Measurements from ENCODE around the gene NR1H3. TPM values are rescaled to one million over a fixed set of nuclear protein-coding genes. Genes with fewer than 3 reads are reported as not detected.

NR1H3 gene
- total RNA-seq, 2 donors from 2014 or later: 11.6 to 20.4 TPM

DNA sequence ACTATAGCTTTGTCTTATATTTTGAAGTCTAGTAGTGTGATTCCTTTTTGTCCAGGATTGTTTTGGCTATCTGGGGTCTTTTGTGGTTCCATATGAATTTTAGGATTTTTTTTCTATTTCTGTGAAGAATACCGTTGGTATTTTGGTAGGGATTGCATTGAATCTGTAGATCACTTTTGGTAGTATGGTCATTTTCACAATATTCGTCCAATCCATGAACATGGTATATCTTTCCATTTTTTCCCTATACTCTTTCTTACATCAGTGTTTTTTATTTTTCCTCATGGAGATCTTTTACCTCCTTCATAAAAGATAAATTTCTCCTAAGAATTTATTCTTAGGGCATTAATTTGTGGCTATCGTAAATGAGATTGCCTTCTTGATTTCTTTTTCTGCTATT lies 41.3 kb downstream of the NR1H3 start:
- Histone ChIP-seq H3K27me3 (replicated peaks; ENCODE audit: insufficient read depth) (no peaks in the 10 kb centered on the region), H3K4me3 (no peak overlapping the region), H3K27ac (no peak overlapping the region), H3K36me3 (peaks cover 57% of the 10 kb centered on the region), H3K4me1 (ENCODE audit: control insufficient read depth in 1 of 2, low read depth in 2 of 2) (no peaks in the 10 kb centered on the region), H3K9me3 (peaks cover 6% of the 10 kb centered on the region)
- TF ChIP-seq, protein P1, sequence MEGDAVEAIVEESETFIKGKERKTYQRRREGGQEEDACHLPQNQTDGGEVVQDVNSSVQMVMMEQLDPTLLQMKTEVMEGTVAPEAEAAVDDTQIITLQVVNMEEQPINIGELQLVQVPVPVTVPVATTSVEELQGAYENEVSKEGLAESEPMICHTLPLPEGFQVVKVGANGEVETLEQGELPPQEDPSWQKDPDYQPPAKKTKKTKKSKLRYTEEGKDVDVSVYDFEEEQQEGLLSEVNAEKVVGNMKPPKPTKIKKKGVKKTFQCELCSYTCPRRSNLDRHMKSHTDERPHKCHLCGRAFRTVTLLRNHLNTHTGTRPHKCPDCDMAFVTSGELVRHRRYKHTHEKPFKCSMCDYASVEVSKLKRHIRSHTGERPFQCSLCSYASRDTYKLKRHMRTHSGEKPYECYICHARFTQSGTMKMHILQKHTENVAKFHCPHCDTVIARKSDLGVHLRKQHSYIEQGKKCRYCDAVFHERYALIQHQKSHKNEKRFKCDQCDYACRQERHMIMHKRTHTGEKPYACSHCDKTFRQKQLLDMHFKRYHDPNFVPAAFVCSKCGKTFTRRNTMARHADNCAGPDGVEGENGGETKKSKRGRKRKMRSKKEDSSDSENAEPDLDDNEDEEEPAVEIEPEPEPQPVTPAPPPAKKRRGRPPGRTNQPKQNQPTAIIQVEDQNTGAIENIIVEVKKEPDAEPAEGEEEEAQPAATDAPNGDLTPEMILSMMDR (IDR thresholded peaks at IDR 0.05): no peak
- ATAC-seq (ENCODE audit: insufficient number of reproducible peaks, low FRiP score, low read depth) (no peak), DNase-seq (ENCODE audit: low spot score) (no peak)

DNA sequence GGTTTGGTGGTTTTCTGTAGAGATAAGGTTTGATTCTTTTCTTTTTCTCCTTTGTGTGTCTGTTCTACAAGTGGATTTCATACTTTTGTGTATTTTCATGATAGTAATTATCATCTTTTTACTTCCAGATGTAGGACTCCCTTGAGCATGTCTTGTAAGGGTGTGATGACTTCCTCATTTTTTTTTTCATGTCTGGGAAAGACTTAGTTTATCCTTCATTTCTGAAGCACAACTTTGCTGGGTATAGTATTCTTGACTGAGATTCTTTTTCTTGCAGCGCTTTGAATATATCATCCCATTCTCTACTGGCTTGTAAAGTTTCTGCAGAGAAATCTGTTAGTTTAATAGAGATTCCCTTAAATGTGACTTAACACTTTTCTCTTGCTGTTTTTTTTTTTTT lies 45.1 kb downstream of the NR1H3 start:
- ATAC-seq (ENCODE audit: insufficient number of reproducible peaks, low FRiP score, low read depth): no peak
- peaks cover 34% of the 10 kb centered on the region for H3K36me3 ChIP-seq
- no peak overlapping the region for H3K4me3 ChIP-seq
- no peak for DNase-seq (ENCODE audit: low spot score)
- peaks cover 6% of the 10 kb centered on the region for H3K9me3 ChIP-seq
- TF ChIP-seq, protein P1 (IDR thresholded peaks at IDR 0.05): no peak
- H3K4me1 ChIP-seq (ENCODE audit: control insufficient read depth in 1 of 2, low read depth in 2 of 2): peaks cover 11 to 24% of the 10 kb centered on the region in 2 donors
- H3K27ac ChIP-seq: no peak overlapping the region
- no peaks in the 10 kb centered on the region for H3K27me3 ChIP-seq (replicated peaks; ENCODE audit: insufficient read depth)

DNA sequence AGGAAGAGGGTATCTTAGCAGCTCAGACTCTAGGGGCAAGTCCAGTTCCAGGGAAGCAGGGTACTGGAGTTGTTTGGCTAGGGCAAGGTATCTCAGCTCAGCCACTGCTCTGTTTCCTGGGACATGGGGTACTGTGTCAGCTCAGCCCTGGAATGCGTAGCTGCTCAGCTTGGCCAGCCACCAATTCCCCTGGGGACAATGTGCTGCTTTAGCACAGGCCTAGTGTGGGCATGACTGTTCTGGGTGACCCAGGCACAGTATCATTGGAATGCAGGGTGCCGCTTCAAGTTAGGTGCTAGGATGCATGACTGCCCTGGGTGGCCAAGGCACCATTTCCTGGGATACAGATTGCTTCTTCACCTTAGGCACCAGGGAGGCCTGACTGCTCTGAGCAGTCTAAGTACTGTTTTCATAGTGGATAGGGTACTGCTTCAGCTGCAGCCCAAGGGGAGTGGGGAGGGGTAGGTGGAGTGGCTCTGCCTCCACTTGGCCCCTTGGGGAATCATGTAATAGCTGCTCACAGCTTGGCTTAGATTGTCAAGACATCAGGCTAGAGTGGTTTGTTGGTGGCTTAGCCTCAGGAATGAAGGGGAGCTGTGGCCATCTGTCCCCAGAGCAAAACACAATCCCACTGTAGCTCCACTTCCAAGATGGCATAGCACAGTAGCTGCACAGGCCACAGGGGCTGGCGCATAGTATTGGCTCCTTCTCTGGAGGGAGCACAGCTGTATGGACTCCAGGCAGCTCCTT lies 48.1 kb downstream of the NR1H3 start:
- Histone ChIP-seq H3K27me3 (replicated peaks; ENCODE audit: insufficient read depth) (no peaks in the 10 kb centered on the region), H3K9me3 (no peaks in the 10 kb centered on the region), H3K27ac (peak overlapping the region; percentile 60 to 83), H3K4me1 (ENCODE audit: control insufficient read depth in 1 of 2, low read depth in 2 of 2) (peaks cover 11 to 24% of the 10 kb centered on the region in 2 donors), H3K36me3 (peaks cover 47% of the 10 kb centered on the region), H3K4me3 (no peak overlapping the region)
- ATAC-seq (ENCODE audit: insufficient number of reproducible peaks, low FRiP score, low read depth): peak; percentile 76
- peak; percentile 27 for DNase-seq (ENCODE audit: low spot score)
- TF ChIP-seq, protein P1 (IDR thresholded peaks at IDR 0.05): no peak

DNA sequence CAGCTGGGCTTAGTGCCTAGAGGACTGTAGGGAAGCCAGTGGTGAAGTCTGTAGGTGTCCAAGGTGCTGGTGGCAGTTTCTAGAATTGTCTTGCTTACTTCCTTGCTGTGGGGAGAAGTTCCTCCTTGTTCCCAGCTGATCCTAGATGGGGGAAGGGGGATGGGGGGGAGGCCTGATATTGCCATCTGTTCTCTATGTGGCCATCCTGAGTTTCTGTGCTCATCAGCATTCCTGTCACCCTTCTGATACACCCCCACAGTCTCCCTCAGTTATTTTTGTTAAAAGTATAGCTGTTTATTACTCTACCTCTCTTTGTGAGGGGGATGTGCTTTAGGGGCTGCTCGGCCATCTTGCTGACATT lies 48.7 kb downstream of the NR1H3 start:
- H3K27ac ChIP-seq: peak overlapping the region; percentile 60 to 83
- no peak for ATAC-seq (ENCODE audit: insufficient number of reproducible peaks, low FRiP score, low read depth)

DNA sequence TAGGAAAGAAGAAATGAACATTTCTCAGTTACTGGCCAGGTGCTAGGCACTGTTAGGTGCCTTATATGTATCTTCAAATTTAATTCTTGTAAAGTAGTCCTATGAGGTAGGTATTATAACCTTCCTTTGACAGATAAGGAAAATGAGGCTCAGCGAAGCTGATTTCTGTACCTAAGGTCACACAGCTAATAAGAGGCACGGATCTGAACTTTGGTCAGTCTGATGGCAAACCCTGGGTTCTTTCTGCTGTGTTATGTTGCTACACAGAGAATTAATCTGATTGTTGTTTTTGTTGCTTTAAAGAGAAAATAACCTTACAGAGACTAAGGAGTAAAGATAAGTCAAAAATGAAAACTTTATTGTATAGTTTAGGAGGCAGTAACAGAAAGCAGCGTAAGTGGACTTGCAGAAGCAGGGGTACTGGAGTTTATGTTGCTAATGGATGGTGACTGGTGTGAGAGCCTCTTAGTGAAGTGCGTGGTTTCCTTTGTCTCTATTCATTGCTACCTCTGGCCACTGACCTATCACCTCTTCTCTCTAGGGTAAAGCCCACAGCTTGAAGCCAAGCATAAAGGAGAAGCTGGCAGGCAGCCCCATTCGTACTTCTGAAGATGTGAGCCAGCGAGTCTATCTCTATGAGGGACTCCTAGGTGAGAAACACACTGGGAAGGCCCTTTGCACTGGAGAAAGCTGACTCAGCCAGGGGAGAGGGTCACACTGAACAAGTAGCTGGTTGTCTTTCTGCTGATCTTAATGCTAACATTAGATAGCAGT lies 50.4 kb downstream of the NR1H3 start:
- ATAC-seq (ENCODE audit: insufficient number of reproducible peaks, low FRiP score, low read depth) (no peak), DNase-seq (ENCODE audit: low spot score) (no peak)
- H3K4me3 ChIP-seq: no peak overlapping the region
- no peaks in the 10 kb centered on the region for H3K27me3 ChIP-seq (replicated peaks; ENCODE audit: insufficient read depth)
- peaks cover 54% of the 10 kb centered on the region for H3K36me3 ChIP-seq
- H3K9me3 ChIP-seq: no peaks in the 10 kb centered on the region
- no peak overlapping the region for H3K27ac ChIP-seq
- H3K4me1 ChIP-seq (ENCODE audit: control insufficient read depth in 1 of 2, low read depth in 2 of 2): peaks cover 11 to 24% of the 10 kb centered on the region in 2 donors
- TF ChIP-seq, protein P1 (IDR thresholded peaks at IDR 0.05): no peak

More for the DNA sequence above, 48.7 kb downstream of the NR1H3 start:
- H3K4me3 ChIP-seq: no peak overlapping the region
- peaks cover 53% of the 10 kb centered on the region for H3K36me3 ChIP-seq
- TF ChIP-seq, protein P1 (IDR thresholded peaks at IDR 0.05): no peak
- no peaks in the 10 kb centered on the region for H3K9me3 ChIP-seq
- DNase-seq (ENCODE audit: low spot score): no peak
- H3K27me3 ChIP-seq (replicated peaks; ENCODE audit: insufficient read depth): no peaks in the 10 kb centered on the region
- peaks cover 11 to 24% of the 10 kb centered on the region in 2 donors for H3K4me1 ChIP-seq (ENCODE audit: control insufficient read depth in 1 of 2, low read depth in 2 of 2)

All from thoracic aorta (tissue), 2 donors.